Measurements from ENCODE around the gene MAT1A. TPM values are rescaled to one million over a fixed set of nuclear protein-coding genes. Genes with fewer than 3 reads are reported as not detected.

The MAT1A gene
- polyA plus RNA-seq, 4 donors = 0.87 to 2.1 (median 0.94) TPM

DNA sequence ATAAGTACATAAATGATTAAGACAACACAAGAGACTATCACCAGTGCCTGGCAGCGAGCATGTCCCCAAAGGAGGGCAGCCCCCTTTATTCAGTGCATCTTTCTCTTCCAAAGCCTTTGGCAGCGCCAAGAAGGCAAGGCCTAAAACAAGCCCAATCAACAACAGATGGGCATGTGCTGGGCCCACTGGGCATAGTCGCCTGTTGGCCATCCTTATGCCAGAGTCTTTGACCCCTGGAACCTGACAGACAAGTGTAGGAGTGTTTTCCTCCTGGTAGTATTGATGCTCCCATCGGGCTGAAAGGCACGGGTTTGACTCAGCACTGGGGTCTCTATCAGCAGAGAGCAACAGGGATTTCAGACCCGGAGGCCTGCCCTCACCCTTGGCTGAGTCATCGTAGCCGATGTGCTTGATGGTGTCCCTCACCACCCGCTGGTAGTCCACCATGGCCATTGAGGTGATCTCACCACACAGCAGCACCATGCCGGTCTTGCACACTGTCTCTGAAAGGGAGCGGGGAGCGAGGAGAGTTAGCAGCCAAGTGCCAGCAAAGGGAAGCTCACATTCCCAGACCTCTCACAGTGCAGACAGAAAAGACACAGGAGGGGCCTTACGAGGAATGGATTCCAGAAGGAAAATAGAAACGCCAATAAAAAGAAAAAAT lies 5.8 kb downstream of the MAT1A start:
- no peak for DNase-seq (ENCODE audit: low read depth in 4 of 4, low spot score in 2 of 4)

DNA sequence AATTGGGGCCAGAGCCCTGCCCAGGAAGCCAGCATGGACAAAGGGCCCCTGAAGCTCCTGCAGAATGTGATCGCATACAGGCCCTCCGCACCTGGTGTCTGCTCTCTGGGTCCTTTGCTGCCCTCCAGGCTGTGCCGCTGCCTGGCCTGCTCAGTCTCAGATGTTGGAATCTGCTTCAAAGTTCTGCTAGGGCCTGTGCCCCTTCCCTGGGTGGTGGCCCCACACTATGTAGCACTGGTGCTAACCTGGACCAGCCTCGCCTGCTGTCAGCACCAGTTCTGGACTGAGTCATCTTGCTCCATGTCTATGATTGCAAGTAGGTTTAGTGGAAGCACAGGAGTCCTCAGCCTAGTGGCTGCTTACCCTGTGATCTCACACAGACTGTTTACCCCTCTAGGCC lies 6.3 kb downstream of the MAT1A start:
- DNase-seq (ENCODE audit: low read depth in 4 of 4, low spot score in 2 of 4) = no peak

DNA sequence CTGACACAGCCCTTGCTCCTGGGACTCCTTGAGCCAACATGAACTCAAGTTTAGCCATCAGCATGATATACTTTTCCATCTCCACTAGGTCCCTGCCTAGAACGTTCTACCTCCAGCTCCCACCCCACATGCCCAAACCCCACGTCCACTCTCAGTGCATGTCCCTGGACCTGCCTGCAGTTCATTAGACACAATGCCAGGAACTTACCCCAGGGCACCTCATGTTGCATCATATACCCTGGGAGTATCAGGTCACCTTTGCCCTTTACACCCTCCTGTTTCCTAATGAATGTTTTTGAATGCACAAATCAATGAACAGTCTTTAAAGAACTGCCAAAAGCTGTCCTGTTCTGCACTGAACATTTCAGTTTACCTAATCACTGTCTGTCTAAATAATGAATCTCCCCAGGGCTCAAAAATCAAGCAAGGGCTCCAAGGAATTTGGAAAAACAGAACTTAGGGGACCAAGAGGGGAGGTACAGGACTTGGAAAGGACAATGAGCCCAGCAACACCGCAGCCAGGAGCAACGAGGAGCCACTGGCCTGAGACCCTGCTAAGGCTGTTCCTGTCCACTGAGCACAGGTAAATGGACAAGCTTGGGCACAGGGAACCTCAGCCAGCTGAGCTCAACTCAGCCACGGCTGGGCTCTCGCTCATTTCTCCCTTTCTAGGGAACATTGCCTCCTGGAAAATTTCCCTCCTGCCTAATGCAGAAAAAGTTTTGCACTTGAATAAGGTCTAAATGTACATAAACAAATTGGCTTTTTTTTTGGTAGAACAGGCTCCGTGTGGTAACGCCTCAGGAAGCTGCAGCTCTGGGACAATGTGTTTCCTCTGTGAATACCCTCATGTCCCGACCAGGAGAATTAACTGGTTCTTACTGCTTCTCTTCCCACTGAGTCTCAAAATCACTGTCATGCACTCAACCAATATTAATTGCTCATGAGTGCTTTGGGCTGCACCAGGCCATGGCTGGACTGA lies 7.4 kb downstream of the MAT1A start:
- no peak for DNase-seq (ENCODE audit: low read depth in 4 of 4, low spot score in 2 of 4)

DNA sequence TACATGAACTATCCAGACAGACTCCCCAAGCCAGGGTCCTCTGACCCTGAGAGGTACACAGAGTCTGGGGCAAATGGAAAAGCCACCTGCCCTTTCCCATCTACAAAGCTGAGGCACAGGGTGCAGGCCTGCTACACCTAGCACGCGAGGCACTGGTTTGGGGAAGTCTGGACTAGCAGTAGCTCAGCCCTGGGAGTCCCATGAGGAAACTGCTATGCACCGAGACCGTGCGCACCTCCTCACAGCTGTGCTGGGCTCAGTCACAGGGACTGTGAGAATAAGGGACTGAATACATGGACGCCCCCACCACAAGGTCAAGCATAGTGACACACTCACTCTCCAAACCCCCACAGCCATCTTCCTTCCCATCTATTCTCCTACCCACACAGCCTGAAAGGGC lies 8.2 kb downstream of the MAT1A start:
- DNase-seq (ENCODE audit: low read depth in 4 of 4, low spot score in 2 of 4) = no peak

GRCh38 chr10:80280071-80280800 lies 9.2 kb downstream of the MAT1A start:
- DNase-seq (ENCODE audit: low read depth in 4 of 4, low spot score in 2 of 4) = no peak

- no peak for DNase-seq (ENCODE audit: low read depth in 4 of 4, low spot score in 2 of 4)
Observed at GRCh38 chr10:80279146-80279545, 10.3 kb downstream of the MAT1A start.

- DNase-seq (ENCODE audit: low read depth in 4 of 4, low spot score in 2 of 4) = no peak
Observed at GRCh38 chr10:80278480-80278879, 11.0 kb downstream of the MAT1A start.

- DNase-seq (ENCODE audit: low read depth in 4 of 4, low spot score in 2 of 4) = no peak
Observed at GRCh38 chr10:80277567-80278250, 11.7 kb downstream of the MAT1A start.

DNA sequence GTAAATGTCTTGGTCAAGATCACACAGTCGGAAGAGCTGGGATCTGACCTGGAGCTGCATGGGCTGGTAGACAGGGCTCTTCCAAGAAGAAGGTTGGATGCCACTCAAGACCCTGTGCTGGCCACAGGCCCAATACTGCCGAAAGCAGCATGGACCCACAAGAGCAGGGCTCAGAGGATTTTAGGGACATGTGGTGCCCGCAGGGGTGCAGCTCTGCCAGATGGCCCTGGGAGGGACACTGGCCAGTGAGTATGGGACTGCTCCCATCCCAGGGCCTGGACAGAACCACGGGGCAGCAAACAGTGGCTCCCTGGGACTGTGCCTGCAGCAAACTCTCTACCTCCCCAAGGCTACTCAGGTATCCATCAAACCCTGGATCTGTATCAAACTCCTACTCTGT lies 12.4 kb downstream of the MAT1A start:
- DNase-seq (ENCODE audit: low read depth in 4 of 4, low spot score in 2 of 4) = no peak

- DNase-seq (ENCODE audit: low read depth in 4 of 4, low spot score in 2 of 4) = no peak
Observed at GRCh38 chr10:80276335-80276734, 13.1 kb downstream of the MAT1A start.

- no peak for DNase-seq (ENCODE audit: low read depth in 4 of 4, low spot score in 2 of 4)
Observed at GRCh38 chr10:80275756-80276155, 13.7 kb downstream of the MAT1A start.

GRCh38 chr10:80275135-80275498 lies 14.3 kb downstream of the MAT1A start:
- DNase-seq (ENCODE audit: low read depth in 4 of 4, low spot score in 2 of 4) = no peak

- DNase-seq (ENCODE audit: low read depth in 4 of 4, low spot score in 2 of 4) = no peak
Observed at GRCh38 chr10:80274396-80275134, 14.9 kb downstream of the MAT1A start.

DNA sequence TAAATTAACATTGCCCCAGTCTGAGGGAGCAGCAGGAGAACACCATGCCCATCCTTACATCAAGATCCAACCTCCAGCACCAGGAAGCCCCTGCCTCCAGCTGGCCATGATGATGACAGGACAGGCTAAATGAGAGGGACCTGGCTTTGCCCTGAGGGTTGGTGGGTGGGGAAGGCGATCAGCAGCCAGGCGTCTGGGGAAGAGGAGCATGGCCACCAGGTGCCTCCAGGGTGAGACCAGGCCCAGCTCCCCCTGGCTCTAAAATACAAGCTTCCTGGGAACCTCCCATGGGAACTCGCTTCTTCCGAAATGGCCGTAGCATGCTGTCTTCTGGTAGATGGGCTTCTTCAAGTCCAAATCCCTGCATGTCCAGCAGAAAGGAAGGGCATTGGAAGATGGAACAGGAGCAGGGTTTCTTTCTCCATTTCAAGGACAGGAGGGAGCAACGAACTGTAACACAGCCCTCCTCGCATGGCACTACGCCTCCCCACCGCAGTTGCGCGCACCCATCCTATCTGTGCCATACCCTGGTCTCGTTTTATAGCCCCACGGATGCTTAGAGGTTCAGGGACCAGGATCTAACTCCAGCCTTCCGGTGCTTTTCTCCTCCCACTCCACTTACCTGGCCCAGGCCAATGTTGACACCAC lies 15.8 kb downstream of the MAT1A start:
- no peak for DNase-seq (ENCODE audit: low read depth in 4 of 4, low spot score in 2 of 4)

GRCh38 chr10:80272793-80273522 lies 16.5 kb downstream of the MAT1A start:
- DNase-seq (ENCODE audit: low read depth in 4 of 4, low spot score in 2 of 4) = no peak

GRCh38 chr10:80271416-80271815 lies 18.0 kb downstream of the MAT1A start:
- DNase-seq (ENCODE audit: low read depth in 4 of 4, low spot score in 2 of 4) = no peak

DNA sequence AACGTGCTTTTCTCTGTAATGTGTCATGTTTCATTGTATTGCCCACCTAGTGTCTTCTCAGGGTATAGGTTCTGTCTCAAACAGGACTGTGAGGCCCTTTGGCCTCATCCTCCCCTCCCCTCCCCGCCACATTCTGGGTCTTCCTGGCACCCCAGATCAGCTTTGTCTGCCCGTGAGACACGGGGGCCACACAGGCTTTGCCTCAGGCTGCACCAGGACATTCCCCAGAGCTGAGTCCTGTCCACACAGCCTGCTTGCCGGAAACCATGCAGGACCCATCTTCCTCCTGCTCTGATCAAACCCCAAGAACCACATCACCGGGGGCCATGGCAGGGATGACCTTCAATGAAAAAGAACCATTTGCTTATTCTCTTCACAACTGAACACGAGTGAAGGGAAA lies 18.6 kb downstream of the MAT1A start:
- DNase-seq (ENCODE audit: low read depth in 4 of 4, low spot score in 2 of 4) = no peak

GRCh38 chr10:80268938-80269588 lies 20.4 kb downstream of the MAT1A start:
- no peak for DNase-seq (ENCODE audit: low read depth in 4 of 4, low spot score in 2 of 4)
